HFF-Myc (cell line): ENCODE measurements around the gene GTSE1.

ENCODE experiments used
- DNase-seq: peaks from one replicate; pipeline ENCODE4 v3.0.0-alpha.2; 2011; ENCODE audit warnings: low read depth; ENCODE audit errors: extremely low read depth
- H3K4me3 ChIP-seq: replicated peaks from 2 replicates; pipeline ENCODE4 v1.5.1; 2011; ENCODE audit warnings: low read depth, mild to moderate bottlenecking, control low read depth, low read length
- CTCF ChIP-seq: IDR thresholded peaks from 2 replicates; pipeline ENCODE4 v1.5.1; 2012; ENCODE audit warnings: mild to moderate bottlenecking, low read depth, low read length, control low read depth; ENCODE audit errors: missing control alignments

Gene GTSE1

GRCh38 chr22:46349681-46350080 is 53.0 kb downstream of the GTSE1 start:
- TF ChIP-seq CTCF, result no peak

GRCh38 chr22:46350121-46350520 is 53.5 kb downstream of the GTSE1 start:
- no peak overlapping the region for H3K4me3 ChIP-seq
- TF ChIP-seq CTCF, result no peak
- no peak for DNase-seq

More at GRCh38 chr22:46349681-46350080, 53.0 kb downstream of the GTSE1 start:
- no peak for DNase-seq
- no peak overlapping the region for H3K4me3 ChIP-seq

- DNase-seq, result no peak
- no peak overlapping the region for H3K4me3 ChIP-seq
- TF ChIP-seq CTCF, result no peak
These were observed 54.0 kb downstream of the GTSE1 start for GRCh38 chr22:46350646-46351045.

- TF ChIP-seq CTCF, result no peak
- no peak for DNase-seq
These were observed 54.6 kb downstream of the GTSE1 start for GRCh38 chr22:46351131-46351735.

GRCh38 chr22:46351767-46352166 is 55.1 kb downstream of the GTSE1 start:
- H3K4me3 ChIP-seq, result no peak overlapping the region
- DNase-seq, result no peak
- TF ChIP-seq CTCF, result no peak

More at GRCh38 chr22:46351131-46351735, 54.6 kb downstream of the GTSE1 start:
- no peak overlapping the region for H3K4me3 ChIP-seq

- no peak for DNase-seq
- H3K4me3 ChIP-seq, result no peak overlapping the region
- no peak for TF ChIP-seq CTCF
These were observed 55.6 kb downstream of the GTSE1 start for GRCh38 chr22:46352276-46352675.

GRCh38 chr22:46352691-46353386 is 56.2 kb downstream of the GTSE1 start:
- peak; percentile 9 for DNase-seq
- TF ChIP-seq CTCF, result no peak
- no peak overlapping the region for H3K4me3 ChIP-seq
